Panc1 (cell line): ENCODE measurements around the gene NR3C1.

Experiments
- CTCF ChIP-seq: fragments of 450-650 bp; IDR thresholded peaks from 2 replicates; pipeline ENCODE4 v1.5.1; 2017; ENCODE audit warnings: mild to moderate bottlenecking
- POLR2AphosphoS5 ChIP-seq: IDR thresholded peaks from 2 replicates; pipeline ENCODE4 v1.6.1; 2012; ENCODE audit warnings: mild to moderate bottlenecking, low read depth, low read length, moderate library complexity
- REST ChIP-seq, 2 experiments: IDR thresholded peaks; 2 replicates each; pipeline ENCODE4 v1.6.1; 2011 to 2012; ENCODE audit warnings: low read depth in 2 of 2, control low read depth in 1 of 2, low read length in 1 of 2, mild to moderate bottlenecking in 1 of 2, moderate library complexity in 1 of 2; ENCODE audit not compliant: insufficient read depth in 1 of 2
- SIN3A ChIP-seq: IDR thresholded peaks from 2 replicates; pipeline ENCODE4 v1.6.1; 2012; ENCODE audit warnings: low read depth, mild to moderate bottlenecking, low read length, moderate library complexity, borderline replicate concordance; ENCODE audit not compliant: insufficient read depth

GRCh38 chr5:143436871-143437270, 33.4 kb upstream of the NR3C1 start:
- TF ChIP-seq CTCF (no peak), POLR2AphosphoS5 (no peak), SIN3A (no peak), REST (IDR thresholded peaks at IDR 0.05; ENCODE audit: insufficient read depth in 1 of 2, low read depth in 2 of 2, low read length in 1 of 2) (no peak)
